ENCODE measurements around the gene CIZ1. TPM values are rescaled to one million over a fixed set of nuclear protein-coding genes. Genes with fewer than 3 reads are reported as not detected.
"Not testable (repeated sequence)": the region's sequence is repeated elsewhere in the genome, so short reads cannot be mapped to it uniquely, and the experiment has no call there.

The CIZ1 gene
- total and polyA plus RNA-seq, 11 donors = 42.6 to 101 (median 73.8) TPM

GRCh38 chr9:128136816-128137793, 54.3 kb downstream of the CIZ1 start:
- intact Hi-C loops (cut with DNase I) = no loop called here
- no peak overlapping the region for H3K27ac ChIP-seq
- H3K27me3 ChIP-seq = no peaks in the 10 kb centered on the region
- TF ChIP-seq POLR2A (IDR thresholded peaks at IDR 0.05) (no peak), CTCF (IDR thresholded peaks at IDR 0.05) (no peak)
- peak in 2 of 4 donors; percentile 19 to 37 for ATAC-seq
- peaks cover 0 to 4% (median 0%) of the 10 kb centered on the region in 12 donors for H3K9me3 ChIP-seq
- DNase-seq = peak in 2 of 5 donors; percentile 3 to 11
- no peak overlapping the region for H3K4me3 ChIP-seq
- H3K4me1 ChIP-seq = peaks cover 0 to 5% (median under 1%) of the 10 kb centered on the region in 12 donors
- H3K36me3 ChIP-seq = no peaks in the 10 kb centered on the region
- WGBS, 4 donors = 94 to 96% (median 95%) methylated on average over 17 to 18 of the region's 18 CpGs

GRCh38 chr9:128135561-128135960, 55.8 kb downstream of the CIZ1 start:
- ATAC-seq; H3K27me3 ChIP-seq; intact Hi-C loops (cut with DNase I); H3K27ac ChIP-seq; H3K9me3 ChIP-seq; H3K4me3 ChIP-seq; H3K36me3 ChIP-seq: not testable (repeated sequence)
- H3K4me1 ChIP-seq = peaks cover 0 to 10% (median 4%) of the 10 kb centered on the region in 12 donors
- WGBS, 4 donors = 70 to 89% (median 81%) methylated on average over 8 of the region's 8 CpGs
- peak in 2 of 5 donors; percentile 4 for DNase-seq

- H3K27me3 ChIP-seq = not testable (repeated sequence)
Measured at GRCh38 chr9:128132139-128132538, 59.2 kb downstream of the CIZ1 start.

GRCh38 chr9:128131346-128131745, 60.0 kb downstream of the CIZ1 start:
- WGBS, 4 donors = 88 to 90% (median 89%) methylated on average over 8 of the region's 8 CpGs
- Histone ChIP-seq H3K27ac (peak overlapping the region in 1 of 12 donors; percentile 14), H3K4me1 (peaks cover 3 to 28% (median 17%) of the 10 kb centered on the region in 12 donors)
- H3K9me3 ChIP-seq; ATAC-seq; H3K4me3 ChIP-seq; H3K36me3 ChIP-seq; H3K27me3 ChIP-seq; intact Hi-C loops (cut with DNase I): not testable (repeated sequence)
- DNase-seq = peak in 3 of 5 donors; percentile 18 to 30 (median 22)

More at GRCh38 chr9:128132139-128132538, 59.2 kb downstream of the CIZ1 start:
- H3K36me3 ChIP-seq; ATAC-seq; H3K4me3 ChIP-seq; intact Hi-C loops (cut with DNase I); H3K9me3 ChIP-seq: not testable (repeated sequence)
- peak; percentile 48 to 71 (median 56) for DNase-seq
- WGBS, 4 donors = 32 to 52% (median 42%) methylated on average over 7 to 8 of the region's 8 CpGs
- H3K27ac ChIP-seq = peak overlapping the region in 2 of 12 donors; percentile 13 to 14
- H3K4me1 ChIP-seq = peaks cover 0 to 20% (median 11%) of the 10 kb centered on the region in 12 donors

GRCh38 chr9:128130651-128131050, 60.7 kb downstream of the CIZ1 start:
- H3K27me3 ChIP-seq; ATAC-seq; intact Hi-C loops (cut with DNase I); H3K27ac ChIP-seq; H3K9me3 ChIP-seq; H3K36me3 ChIP-seq; H3K4me3 ChIP-seq: not testable (repeated sequence)
- WGBS, 4 donors = 61 to 72% (median 63%) methylated on average over 7 of the region's 7 CpGs
- DNase-seq = peak in 2 of 5 donors; percentile 10 to 18
- peaks cover 3 to 35% (median 24%) of the 10 kb centered on the region in 12 donors for H3K4me1 ChIP-seq

- H3K9me3 ChIP-seq, ATAC-seq, H3K27ac ChIP-seq, H3K36me3 ChIP-seq, H3K4me3 ChIP-seq, H3K27me3 ChIP-seq: not testable (repeated sequence)
- H3K4me1 ChIP-seq = peaks cover 3 to 41% (median 30%) of the 10 kb centered on the region in 12 donors
- intact Hi-C loops (cut with DNase I) = loop anchor here in 1 of 10 donors (2.0 kb wide), 1 partner anchor 31 kb away; the partner anchor contains the start of gene BBLN
- 28 to 35% (median 33%) methylated on average over 8 to 12 of the region's 12 CpGs for WGBS, 4 donors
- TF ChIP-seq CTCF (IDR thresholded peaks at IDR 0.05) = peak; percentile 36 to 59 (median 48)
- DNase-seq = peak in 3 of 5 donors; percentile 49 to 71 (median 60)
Measured at GRCh38 chr9:128129976-128130590, 61.3 kb downstream of the CIZ1 start.

Data from heart left ventricle (tissue), 16 donors.